Suprapubic skin (tissue), 3 donors: ENCODE measurements around the gene UBQLN4.

Experiments used
- CTCF ChIP-seq, 2 donors: fragments of 200-600 bp in 1 of 2; fragments of 450-650 bp in 1 of 2; sonication (generic) in 1 of 2; IDR thresholded peaks; one replicate each; pipeline ENCODE4 v1.5.1; 2016 to 2019; ENCODE audit warnings: antibody characterized with exemption in 2 of 2, mild to moderate bottlenecking in 1 of 2, moderate library complexity in 1 of 2
- POLR2AphosphoS5 ChIP-seq, 3 donors: sonication (generic); formaldehyde crosslinking; IDR thresholded peaks; one replicate each; pipeline ENCODE4 v1.6.1; 2017; ENCODE audit warnings: antibody characterized with exemption in 3 of 3

- TF ChIP-seq CTCF (IDR thresholded peaks at IDR 0.05) (no peak), POLR2AphosphoS5 (IDR thresholded peaks at IDR 0.05) (no peak)
These were observed 44.2 kb downstream of the UBQLN4 start for GRCh38 chr1:156009404-156009803.
